Measurements from ENCODE around the gene ENPP5.

- no peak for TF ChIP-seq GLIS2 (tag by site-specific recombination; IDR thresholded peaks at IDR 0.05)
- no peak for TF ChIP-seq KLF10 (tag by site-specific recombination; IDR thresholded peaks at IDR 0.05)
- TF ChIP-seq, protein P1, sequence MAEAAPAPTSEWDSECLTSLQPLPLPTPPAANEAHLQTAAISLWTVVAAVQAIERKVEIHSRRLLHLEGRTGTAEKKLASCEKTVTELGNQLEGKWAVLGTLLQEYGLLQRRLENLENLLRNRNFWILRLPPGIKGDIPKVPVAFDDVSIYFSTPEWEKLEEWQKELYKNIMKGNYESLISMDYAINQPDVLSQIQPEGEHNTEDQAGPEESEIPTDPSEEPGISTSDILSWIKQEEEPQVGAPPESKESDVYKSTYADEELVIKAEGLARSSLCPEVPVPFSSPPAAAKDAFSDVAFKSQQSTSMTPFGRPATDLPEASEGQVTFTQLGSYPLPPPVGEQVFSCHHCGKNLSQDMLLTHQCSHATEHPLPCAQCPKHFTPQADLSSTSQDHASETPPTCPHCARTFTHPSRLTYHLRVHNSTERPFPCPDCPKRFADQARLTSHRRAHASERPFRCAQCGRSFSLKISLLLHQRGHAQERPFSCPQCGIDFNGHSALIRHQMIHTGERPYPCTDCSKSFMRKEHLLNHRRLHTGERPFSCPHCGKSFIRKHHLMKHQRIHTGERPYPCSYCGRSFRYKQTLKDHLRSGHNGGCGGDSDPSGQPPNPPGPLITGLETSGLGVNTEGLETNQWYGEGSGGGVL (tag by site-specific recombination; IDR thresholded peaks at IDR 0.05), result no peak
- TF ChIP-seq ZNF777 (tag by site-specific recombination; IDR thresholded peaks at IDR 0.05; ENCODE audit: borderline replicate concordance), result no peak
- TF ChIP-seq TCF7L2 (IDR thresholded peaks at IDR 0.05; ENCODE audit: borderline replicate concordance, low read depth, low read length), result no peak
- TF ChIP-seq ZBTB8A (tag by site-specific recombination; IDR thresholded peaks at IDR 0.05), result no peak
- TF ChIP-seq TRIM28 (IDR thresholded peaks at IDR 0.05; ENCODE audit: borderline replicate concordance, low read length), result no peak
- TF ChIP-seq ZNF585B (tag by site-specific recombination; IDR thresholded peaks at IDR 0.05), result no peak
- TF ChIP-seq KLF16 (tag by site-specific recombination; IDR thresholded peaks at IDR 0.05), result no peak
- TF ChIP-seq YY1 (tag by site-specific recombination; IDR thresholded peaks at IDR 0.05), result no peak
- TF ChIP-seq, protein P2, sequence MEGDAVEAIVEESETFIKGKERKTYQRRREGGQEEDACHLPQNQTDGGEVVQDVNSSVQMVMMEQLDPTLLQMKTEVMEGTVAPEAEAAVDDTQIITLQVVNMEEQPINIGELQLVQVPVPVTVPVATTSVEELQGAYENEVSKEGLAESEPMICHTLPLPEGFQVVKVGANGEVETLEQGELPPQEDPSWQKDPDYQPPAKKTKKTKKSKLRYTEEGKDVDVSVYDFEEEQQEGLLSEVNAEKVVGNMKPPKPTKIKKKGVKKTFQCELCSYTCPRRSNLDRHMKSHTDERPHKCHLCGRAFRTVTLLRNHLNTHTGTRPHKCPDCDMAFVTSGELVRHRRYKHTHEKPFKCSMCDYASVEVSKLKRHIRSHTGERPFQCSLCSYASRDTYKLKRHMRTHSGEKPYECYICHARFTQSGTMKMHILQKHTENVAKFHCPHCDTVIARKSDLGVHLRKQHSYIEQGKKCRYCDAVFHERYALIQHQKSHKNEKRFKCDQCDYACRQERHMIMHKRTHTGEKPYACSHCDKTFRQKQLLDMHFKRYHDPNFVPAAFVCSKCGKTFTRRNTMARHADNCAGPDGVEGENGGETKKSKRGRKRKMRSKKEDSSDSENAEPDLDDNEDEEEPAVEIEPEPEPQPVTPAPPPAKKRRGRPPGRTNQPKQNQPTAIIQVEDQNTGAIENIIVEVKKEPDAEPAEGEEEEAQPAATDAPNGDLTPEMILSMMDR (tag by site-specific recombination; IDR thresholded peaks at IDR 0.05), result no peak
- TF ChIP-seq SETDB1 (IDR thresholded peaks at IDR 0.05; ENCODE audit: insufficient read length, low read length), result no peak
- no peak for TF ChIP-seq ZNF114 (tag by site-specific recombination; IDR thresholded peaks at IDR 0.05)
Measured at GRCh38 chr6:46160102-46160501, 10.7 kb downstream of the ENPP5 start.

All from HEK293 (cell line).